T-cell (primary cell): Measurements from ENCODE around the gene SMIM5. TPM values are rescaled to one million over a fixed set of nuclear protein-coding genes. Genes with fewer than 3 reads are reported as not detected.
A peak's percentile ranks its signal among the peaks of the same experiment; 100 is the strongest.

Experiments used
- ATAC-seq, 4 experiments: fragments of 200-7000 bp in 3 of 4; fragments of 150-1000 bp in 1 of 4; cut with Tn5 transposase; replicated peaks in 1 of 4; 1 replicate in 3 of 4; 2 replicates in 1 of 4; pipeline ENCODE4 v1.10.0; 2021; ENCODE audit warnings: moderate library complexity in 3 of 4, mild to moderate bottlenecking in 2 of 4, moderate number of reproducible peaks in 1 of 4
- CTCF ChIA-PET, 2 donors: fragments of 300-600 bp; sonication (Branson Sonifier 250); formaldehyde crosslinking; loops; one replicate each; lab custom pipeline; 2022; ENCODE audit warnings: antibody characterized with exemption in 2 of 2; lab: Charles Lee
- POLR2A ChIA-PET, 2 donors: fragments of 300-600 bp; sonication (Branson Sonifier 250); formaldehyde crosslinking; loops; one replicate each; lab custom pipeline; 2022; ENCODE audit warnings: antibody characterized with exemption in 2 of 2; lab: Charles Lee
- DNase-seq, 35 experiments: peaks; one replicate each; pipeline versions ENCODE4 v3.0.0 to v3.0.0-alpha.2; 2013 to 2023
- H3K27ac ChIP-seq: one replicate; pipeline ENCODE4 v1.5.1; 2013; ENCODE audit warnings: low read length
- H3K27me3 ChIP-seq, 2 experiments: replicated peaks in 1 of 2; 1 replicate in 1 of 2; 2 replicates in 1 of 2; pipeline versions ENCODE4 v1.6.1 to v1.7.0; 2013; ENCODE audit warnings: low read length in 1 of 2, mixed read lengths in 1 of 2; ENCODE audit not compliant: control insufficient read depth in 2 of 2, insufficient read depth in 2 of 2; ENCODE audit errors: extremely low read depth in 1 of 2
- H3K36me3 ChIP-seq, 2 donors: 1 replicate in 1 of 2; 2 replicates in 1 of 2; pipeline versions ENCODE4 v1.6.1 to v1.7.0; 2013; ENCODE audit warnings: low read length in 1 of 2; ENCODE audit not compliant: control insufficient read depth in 2 of 2, insufficient read depth in 1 of 2; ENCODE audit errors: extremely low read depth in 1 of 2
- H3K4me1 ChIP-seq, 2 experiments: 1 replicate in 1 of 2; 2 replicates in 1 of 2; pipeline versions ENCODE4 v1.6.1 to v1.7.0; 2013; ENCODE audit warnings: low read length in 2 of 2, mixed read lengths in 1 of 2; ENCODE audit not compliant: insufficient read depth in 2 of 2, control insufficient read depth in 1 of 2; ENCODE audit errors: extremely low read depth in 1 of 2
- H3K4me3 ChIP-seq, 2 donors: 1 replicate in 1 of 2; 2 replicates in 1 of 2; pipeline versions ENCODE4 v1.5.1 to v1.7.0; 2013; ENCODE audit warnings: mild to moderate bottlenecking in 2 of 2, low read length in 1 of 2, moderate library complexity in 1 of 2; ENCODE audit not compliant: control insufficient read depth in 1 of 2; ENCODE audit errors: extremely low read depth in 1 of 2
- H3K9me3 ChIP-seq: 2 replicates; pipeline ENCODE4 v1.7.0; 2013
- H3K27ac Mint-ChIP-seq, 2 donors: one replicate each; pipeline ENCODE4 v1.8.0; 2020 to 2021; ENCODE audit warnings: mild to moderate bottlenecking in 2 of 2, mixed read lengths in 2 of 2
- H3K27me3 Mint-ChIP-seq, 2 donors: one replicate each; pipeline ENCODE4 v1.8.0; 2021 to 2022; ENCODE audit warnings: mixed read lengths in 2 of 2
- H3K36me3 Mint-ChIP-seq: one replicate; pipeline ENCODE4 v1.8.0; 2021; ENCODE audit warnings: mixed read lengths
- H3K4me1 Mint-ChIP-seq, 3 donors: one replicate each; pipeline ENCODE4 v1.8.0; 2020 to 2022; ENCODE audit warnings: mixed read lengths in 3 of 3, mild to moderate bottlenecking in 1 of 3
- H3K4me3 Mint-ChIP-seq, 3 donors: one replicate each; pipeline ENCODE4 v1.8.0; 2020 to 2022; ENCODE audit warnings: mild to moderate bottlenecking in 3 of 3, mixed read lengths in 3 of 3, moderate library complexity in 3 of 3
- H3K9me3 Mint-ChIP-seq, 3 donors: one replicate each; pipeline ENCODE4 v1.8.0; 2020 to 2022; ENCODE audit warnings: mixed read lengths in 3 of 3
- WGBS: methylation state at CpG from one replicate; pipeline ENCODE4 v1.1.5; 2013; ENCODE audit warnings: missing lambda C conversion rate; ENCODE audit not compliant: insufficient coverage; 5-methylcytosine and 5-hydroxymethylcytosine counted together
- total RNA-seq, 35 experiments: library from RNA in 6 of 35; stranded (reverse) in 6 of 35; fragments of 120-200 nt in 1 of 35; gene quantifications; one replicate each; pipeline versions ENCODE4 v1.2.1 to v1.2.4 and lab custom pipeline; 2013 to 2026

The SMIM5 gene
- total RNA-seq, 5 donors from 2014 or later (not counting 1 experiment from before 2014, with no cell fraction given), result 0.35 to 2.2 (median 0.82) TPM

DNA sequence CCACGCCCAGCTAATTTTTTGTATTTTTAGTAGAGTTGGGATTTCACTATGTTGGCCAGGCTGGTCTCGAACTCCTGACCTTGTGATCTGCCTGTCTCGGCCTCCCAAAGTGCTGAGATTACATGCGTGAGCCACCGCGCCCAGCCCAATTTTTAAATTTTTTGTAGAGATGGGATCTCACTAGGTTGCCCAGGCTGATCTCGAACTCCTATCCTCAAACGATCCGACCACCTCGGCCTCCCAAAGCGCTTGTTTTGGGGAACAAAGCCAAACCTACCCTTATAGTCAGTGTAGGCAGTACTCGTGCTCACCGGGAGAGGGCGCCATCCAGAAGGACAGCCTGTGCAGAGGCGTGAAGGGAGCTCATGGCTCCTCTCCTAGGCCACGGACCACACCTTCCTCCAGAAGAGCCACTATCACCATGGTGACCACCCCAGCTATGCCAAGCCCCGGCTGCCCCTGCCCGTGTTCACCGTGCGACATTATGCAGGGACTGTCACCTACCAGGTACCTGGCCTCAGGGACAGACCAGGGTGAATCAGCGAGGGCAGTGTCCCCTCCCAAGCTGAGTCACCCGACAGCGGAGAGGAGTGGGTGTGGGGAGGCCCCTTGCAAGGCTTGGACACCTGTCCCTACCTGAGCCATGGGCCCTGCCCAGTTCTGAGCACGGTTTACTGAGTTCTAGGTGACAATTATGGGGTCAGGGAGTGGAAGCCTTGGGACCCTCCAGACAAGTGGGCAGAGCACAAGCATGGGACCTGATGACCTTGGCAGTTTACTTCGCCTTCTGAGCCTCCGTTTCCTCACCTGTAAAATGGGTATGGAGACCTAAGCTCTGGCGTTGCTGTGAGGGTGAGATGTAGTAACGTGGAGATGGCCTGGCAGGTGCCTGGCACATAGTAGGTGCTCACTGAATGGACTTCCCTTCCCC lies 31.9 kb upstream of the SMIM5 start:
- no peak overlapping the region for H3K4me3 Mint-ChIP-seq
- DNase-seq (peak in 29 of 35 experiments; percentile 21 to 67 (median 53)), ATAC-seq (peak; percentile 66 to 72 (median 70))
- H3K27me3 Mint-ChIP-seq, result no peaks in the 10 kb centered on the region
- no peak overlapping the region for H3K27ac Mint-ChIP-seq
- H3K36me3 ChIP-seq, result peaks cover 0 to 4% of the 10 kb centered on the region in 2 donors
- WGBS, result 67% methylated on average over 24 of the region's 28 CpGs
- POLR2A ChIA-PET, result no interaction called here
- CTCF ChIA-PET, result interaction anchor here (0.5 to 1.0 kb wide), 3 partner anchors 82 to 272 kb away, joined by 3 to 4 read pairs (median 3); no protein-coding TSS in a partner anchor
- H3K36me3 Mint-ChIP-seq, result no peaks in the 10 kb centered on the region
- peaks cover 0 to 5% of the 10 kb centered on the region in 2 experiments for H3K4me1 ChIP-seq
- no peaks in the 10 kb centered on the region for H3K9me3 ChIP-seq
- H3K27ac ChIP-seq, result no peak overlapping the region
- no peak overlapping the region for H3K4me3 ChIP-seq
- no peaks in the 10 kb centered on the region for H3K27me3 ChIP-seq
- H3K9me3 Mint-ChIP-seq, result no peaks in the 10 kb centered on the region
- H3K4me1 Mint-ChIP-seq, result peaks cover 0 to 6% (median 0%) of the 10 kb centered on the region in 3 donors

DNA sequence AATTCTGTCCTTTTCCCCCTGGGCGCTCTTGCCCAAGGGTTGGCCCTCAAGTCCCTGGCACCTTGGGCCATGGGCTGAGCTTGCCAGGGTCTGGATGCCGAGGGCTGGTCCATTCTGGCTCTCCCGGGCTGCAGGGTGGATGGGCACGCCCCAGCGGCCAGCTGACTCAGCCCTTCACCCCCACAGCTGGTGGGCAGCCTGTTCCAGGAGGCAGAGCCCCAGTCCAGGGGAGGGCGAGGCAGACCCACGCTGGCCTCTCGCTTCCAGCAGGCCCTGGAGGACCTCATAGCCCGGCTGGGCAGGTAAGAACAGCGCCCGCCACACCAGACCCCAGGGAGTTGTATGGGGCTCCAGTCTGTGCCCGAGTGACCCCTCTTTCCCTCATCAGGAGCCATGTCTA lies 30.6 kb upstream of the SMIM5 start:
- Histone ChIP-seq H3K4me1 (peaks cover 0 to 5% of the 10 kb centered on the region in 2 experiments), H3K27me3 (no peaks in the 10 kb centered on the region), H3K27ac (no peak overlapping the region), H3K9me3 (no peaks in the 10 kb centered on the region), H3K4me3 (no peak overlapping the region), H3K36me3 (peaks cover 0 to 4% of the 10 kb centered on the region in 2 donors)
- Mint-ChIP-seq H3K36me3 (no peaks in the 10 kb centered on the region), H3K4me3 (no peak overlapping the region), H3K27ac (no peak overlapping the region), H3K4me1 (peaks cover 0 to 6% (median 0%) of the 10 kb centered on the region in 3 donors), H3K9me3 (no peaks in the 10 kb centered on the region), H3K27me3 (no peaks in the 10 kb centered on the region)
- ATAC-seq (no peak), DNase-seq (no peak)
- WGBS, result 80% methylated on average over 9 of the region's 12 CpGs
- POLR2A ChIA-PET, result no interaction called here
- CTCF ChIA-PET, result no interaction called here

DNA sequence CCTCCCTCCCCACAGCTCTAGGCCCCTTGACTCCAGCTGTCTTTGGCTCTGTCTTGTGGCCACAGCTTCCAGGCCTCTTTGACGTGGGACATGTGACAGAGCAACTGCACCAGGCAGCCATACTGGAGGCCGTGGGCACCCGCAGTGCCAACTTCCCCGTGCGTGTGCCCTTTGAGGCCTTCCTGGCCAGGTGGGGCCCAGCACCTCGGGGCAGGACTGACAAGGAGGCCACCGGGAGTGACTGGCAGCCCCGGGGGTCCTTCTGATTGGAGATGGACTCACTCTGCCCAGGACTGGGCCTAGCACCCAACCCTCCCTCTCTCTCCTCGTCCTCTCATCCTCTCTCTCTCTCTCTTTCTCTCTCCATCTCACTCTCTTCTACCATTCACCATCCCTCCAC lies 30.1 kb upstream of the SMIM5 start:
- WGBS, result 79% methylated on average over 8 of the region's 9 CpGs
- no peak overlapping the region for H3K27ac ChIP-seq
- POLR2A ChIA-PET, result no interaction called here
- no peak overlapping the region for H3K4me3 Mint-ChIP-seq
- no peak for ATAC-seq
- no peak overlapping the region for H3K27ac Mint-ChIP-seq
- H3K27me3 Mint-ChIP-seq, result no peaks in the 10 kb centered on the region
- H3K4me1 Mint-ChIP-seq, result peaks cover 0 to 6% (median 0%) of the 10 kb centered on the region in 3 donors
- H3K27me3 ChIP-seq, result no peaks in the 10 kb centered on the region
- H3K36me3 ChIP-seq, result peaks cover 0 to 4% of the 10 kb centered on the region in 2 donors
- no peak for DNase-seq
- H3K4me1 ChIP-seq, result peaks cover 0 to 5% of the 10 kb centered on the region in 2 experiments
- CTCF ChIA-PET, result no interaction called here
- H3K36me3 Mint-ChIP-seq, result no peaks in the 10 kb centered on the region
- no peak overlapping the region for H3K4me3 ChIP-seq
- H3K9me3 Mint-ChIP-seq, result no peaks in the 10 kb centered on the region
- H3K9me3 ChIP-seq, result no peaks in the 10 kb centered on the region

DNA sequence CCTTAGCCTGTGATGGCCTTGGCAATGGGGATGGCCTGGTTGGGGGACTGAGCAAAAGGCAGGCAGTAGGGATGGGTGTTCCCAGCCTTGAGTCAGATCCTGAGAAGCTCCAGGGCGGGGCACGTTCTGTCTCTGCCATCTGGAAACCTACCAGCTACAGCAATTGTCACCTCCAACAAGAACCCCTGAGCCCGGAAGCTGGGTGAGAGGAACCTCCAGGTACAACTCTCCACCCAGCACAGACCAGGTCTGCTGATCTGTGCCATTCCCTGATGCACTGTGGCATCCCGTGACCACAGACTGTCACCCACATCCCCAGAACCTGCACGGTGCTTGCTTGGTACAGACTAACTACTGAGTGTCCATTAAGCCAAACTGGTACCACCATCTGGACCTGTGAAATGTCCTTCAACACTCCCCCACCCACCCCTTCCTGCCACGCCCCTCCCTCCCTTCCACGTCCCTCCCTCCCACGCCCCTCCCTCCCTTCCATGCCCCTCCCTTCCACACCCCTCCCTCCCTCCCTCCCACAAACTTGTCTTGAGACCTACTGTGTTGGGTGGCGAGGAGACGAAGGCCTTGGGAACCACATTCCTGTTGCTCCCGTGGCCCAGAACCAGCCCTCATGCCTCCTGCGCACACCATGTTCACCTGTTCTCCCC lies 29.1 kb upstream of the SMIM5 start:
- H3K4me1 ChIP-seq, result peaks cover 0 to 5% of the 10 kb centered on the region in 2 experiments
- Mint-ChIP-seq H3K4me3 (no peak overlapping the region), H3K4me1 (peaks cover 0 to 6% (median 0%) of the 10 kb centered on the region in 3 donors), H3K27ac (no peak overlapping the region), H3K9me3 (no peaks in the 10 kb centered on the region), H3K27me3 (no peaks in the 10 kb centered on the region), H3K36me3 (no peaks in the 10 kb centered on the region)
- no peak overlapping the region for H3K4me3 ChIP-seq
- no peak for ATAC-seq
- ChIA-PET CTCF (interaction anchor here in 1 of 2 donors (0.9 kb wide), 1 partner anchor 30 kb away, joined by 3 read pairs; no protein-coding TSS in a partner anchor), POLR2A (no interaction called here)
- H3K27me3 ChIP-seq, result no peaks in the 10 kb centered on the region
- no peaks in the 10 kb centered on the region for H3K9me3 ChIP-seq
- no peak for DNase-seq
- H3K27ac ChIP-seq, result no peak overlapping the region
- WGBS, result 88% methylated on average over 6 of the region's 12 CpGs
- peaks cover 0 to 4% of the 10 kb centered on the region in 2 donors for H3K36me3 ChIP-seq

DNA sequence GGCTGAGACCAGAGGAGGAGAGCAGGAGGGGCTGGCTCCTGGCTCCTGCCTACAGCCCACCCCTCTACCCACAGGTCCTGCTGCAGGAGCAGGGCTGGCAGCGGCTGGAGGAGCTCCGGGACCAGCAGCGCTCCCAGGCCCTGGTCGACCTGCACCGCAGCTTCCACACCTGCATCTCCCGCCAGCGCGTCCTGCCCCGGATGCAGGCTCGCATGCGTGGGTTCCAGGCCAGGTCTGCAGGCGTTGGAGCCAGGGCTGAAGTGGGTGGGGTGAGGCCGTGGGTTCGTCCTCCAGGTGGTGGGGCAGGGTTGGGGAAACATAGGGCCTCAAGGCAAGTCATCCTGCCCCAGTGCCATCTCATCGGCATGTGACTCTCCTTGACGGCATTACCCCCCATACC lies 27.4 kb upstream of the SMIM5 start:
- DNase-seq, result no peak
- Histone ChIP-seq H3K36me3 (peaks cover 0 to 4% of the 10 kb centered on the region in 2 donors), H3K4me3 (no peak overlapping the region), H3K27me3 (no peaks in the 10 kb centered on the region), H3K4me1 (peaks cover 0 to 5% of the 10 kb centered on the region in 2 experiments), H3K9me3 (no peaks in the 10 kb centered on the region), H3K27ac (no peak overlapping the region)
- no peaks in the 10 kb centered on the region for H3K27me3 Mint-ChIP-seq
- CTCF ChIA-PET, result no interaction called here
- H3K27ac Mint-ChIP-seq, result no peak overlapping the region
- H3K9me3 Mint-ChIP-seq, result no peaks in the 10 kb centered on the region
- no peaks in the 10 kb centered on the region for H3K36me3 Mint-ChIP-seq
- no peak overlapping the region for H3K4me3 Mint-ChIP-seq
- no peak for ATAC-seq
- H3K4me1 Mint-ChIP-seq, result peaks cover 0 to 6% (median 0%) of the 10 kb centered on the region in 3 donors
- POLR2A ChIA-PET, result interaction anchor here in 1 of 2 donors (0.7 kb wide), 1 partner anchor 76 kb away, joined by 3 read pairs; no protein-coding TSS in a partner anchor
- WGBS, result 93% methylated on average over 3 of the region's 16 CpGs

DNA sequence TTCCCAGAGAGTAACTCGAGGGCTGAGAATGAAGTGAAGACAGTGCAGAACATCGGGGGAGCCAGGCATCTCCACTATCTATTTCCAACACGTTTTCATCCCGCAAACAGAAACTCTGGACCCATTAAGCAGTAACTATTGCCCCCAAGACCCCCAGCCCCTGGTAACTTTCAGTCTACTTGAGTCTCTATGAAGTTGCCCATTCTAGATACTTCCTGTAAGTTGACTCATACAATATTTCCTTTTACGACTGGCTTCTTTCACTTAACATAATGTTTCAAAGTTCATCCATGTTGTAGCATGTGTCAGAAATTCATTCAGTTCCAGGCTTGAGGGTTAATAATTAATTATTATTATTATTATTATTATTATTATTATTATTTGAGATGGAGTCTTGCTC lies 26.1 kb upstream of the SMIM5 start:
- Mint-ChIP-seq H3K4me1 (peaks cover 0 to 6% (median 0%) of the 10 kb centered on the region in 3 donors), H3K36me3 (no peaks in the 10 kb centered on the region), H3K27ac (peak overlapping the region in 1 of 2 donors; percentile 49), H3K4me3 (no peak overlapping the region), H3K9me3 (no peaks in the 10 kb centered on the region), H3K27me3 (no peaks in the 10 kb centered on the region)
- ATAC-seq (no peak), DNase-seq (no peak)
- ChIA-PET POLR2A (no interaction called here), CTCF (no interaction called here)
- Histone ChIP-seq H3K4me1 (peaks cover 0 to 5% of the 10 kb centered on the region in 2 experiments), H3K9me3 (no peaks in the 10 kb centered on the region), H3K27me3 (no peaks in the 10 kb centered on the region), H3K27ac (no peak overlapping the region), H3K36me3 (peaks cover 0 to 6% of the 10 kb centered on the region in 2 donors), H3K4me3 (no peak overlapping the region)
- WGBS, result no CpG with 5 or more reads among the region's 5 CpGs
